Mucosa of descending colon (tissue), 3 donors: ENCODE measurements around the gene ASPG. TPM values are rescaled to one million over a fixed set of nuclear protein-coding genes. Genes with fewer than 3 reads are reported as not detected.

ENCODE experiments used
- ATAC-seq: fragments of 200-7000 bp; cut with Tn5 transposase; one replicate; pipeline ENCODE4 v1.9.1; 2020; ENCODE audit warnings: mild to moderate bottlenecking, moderate library complexity
- DNase-seq, 3 donors: peaks; one replicate each; pipeline ENCODE4 v3.0.0-alpha.2; 2020
- H3K36me3 ChIP-seq: fragments of 200-600 bp; one replicate; pipeline ENCODE4 v1.8.0; 2021; ENCODE audit warnings: low read depth, mild to moderate bottlenecking
- H3K4me1 ChIP-seq: fragments of 200-600 bp; one replicate; pipeline ENCODE4 v1.8.0; 2021; ENCODE audit warnings: low read depth, mild to moderate bottlenecking
- H3K4me3 ChIP-seq: fragments of 200-600 bp; one replicate; pipeline ENCODE4 v1.8.0; 2021; ENCODE audit warnings: mild to moderate bottlenecking
- H3K9me3 ChIP-seq: fragments of 200-600 bp; one replicate; pipeline ENCODE4 v1.8.0; 2021; ENCODE audit warnings: mild to moderate bottlenecking
- intact Hi-C, 2 donors: fragments of 100-400 bp; cut with DNase I in 1 of 2; cut with micrococcal nuclease in 1 of 2; formaldehyde crosslinking; loops; one replicate each; pipeline versions ENCODE4 v1.11.0 to v1.11.1; 2022; cut with DNase I, micrococcal nuclease
- total RNA-seq, 3 donors: library from RNA; stranded (reverse); fragmentation: NEBNext Ultra II Directional in 2 of 3; extraction: Animal tissue kit (Norgen Biotek cat#: 25700) in 2 of 3; gene quantifications; one replicate each; pipeline versions ENCODE4 v1.2.1 to v1.2.4, GENCODE V29; 2021 to 2023
- TF ChIP-seq, protein P1 (sequence below): fragments of 200-600 bp; IDR thresholded peaks from one replicate; pipeline ENCODE4 v1.8.0; 2022; ENCODE audit warnings: antibody characterized with exemption, mild to moderate bottlenecking
- donor health status: DM: no; HTN: no; CAD: no; lungs with moderate emphysema.
- donor health status: DM: no; HTN: no; CAD: no.
- donor health status: DM: no; HTN: yes; CAD: no.

ASPG gene
- total RNA-seq, 3 donors from 2014 or later, result 2.1 to 15.0 (median 14.2) TPM

DNA sequence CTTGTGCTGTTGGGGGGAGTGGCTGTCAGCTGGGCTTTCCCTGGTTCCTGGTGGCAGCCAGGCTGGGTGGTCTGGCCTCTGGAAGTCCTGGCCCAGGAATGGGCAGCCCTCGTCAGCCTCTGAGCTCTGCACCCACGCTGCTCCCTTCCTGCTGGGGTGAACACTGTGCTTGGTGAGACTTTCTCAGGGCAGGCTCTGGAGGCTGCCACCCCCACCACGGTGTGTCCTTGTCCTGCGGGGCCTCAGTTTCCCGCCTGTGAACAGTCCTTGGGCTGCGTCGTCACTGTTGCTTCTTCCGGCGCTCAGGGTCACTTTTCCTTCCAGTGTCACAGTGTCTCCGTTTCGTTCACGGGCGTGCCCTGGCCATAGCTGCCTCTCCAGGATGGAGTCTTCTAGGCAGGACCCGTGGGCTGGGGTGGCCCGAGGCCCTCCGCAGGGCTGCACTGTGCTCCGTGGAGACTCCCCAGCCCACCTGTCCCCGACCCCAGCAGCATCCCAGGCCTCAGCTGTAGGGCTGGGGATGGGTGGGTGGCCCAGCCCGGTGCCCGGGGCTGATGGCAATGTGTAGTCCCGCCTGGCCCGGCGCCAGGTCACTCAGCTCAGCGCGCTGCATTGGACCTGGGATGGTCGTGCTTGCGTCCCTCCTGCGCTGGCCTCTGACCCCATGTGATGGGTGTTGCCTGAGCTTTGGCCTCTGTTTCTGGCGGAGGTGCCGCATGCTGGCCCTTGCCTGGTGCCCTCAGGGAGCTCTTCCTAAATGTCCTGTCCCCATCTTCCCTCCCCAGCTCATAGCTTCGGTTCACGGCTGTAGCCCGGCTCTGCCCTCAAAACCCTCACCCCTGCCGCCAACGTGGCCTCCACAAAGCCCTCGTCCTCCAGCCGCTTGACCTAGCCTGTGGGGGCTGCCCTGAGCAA is 59.7 kb downstream of the ASPG start:
- peaks cover under 1% of the 10 kb centered on the region for H3K4me1 ChIP-seq
- H3K4me3 ChIP-seq, result no peak overlapping the region
- H3K9me3 ChIP-seq, result no peaks in the 10 kb centered on the region
- no peaks in the 10 kb centered on the region for H3K36me3 ChIP-seq
- TF ChIP-seq, protein P1, sequence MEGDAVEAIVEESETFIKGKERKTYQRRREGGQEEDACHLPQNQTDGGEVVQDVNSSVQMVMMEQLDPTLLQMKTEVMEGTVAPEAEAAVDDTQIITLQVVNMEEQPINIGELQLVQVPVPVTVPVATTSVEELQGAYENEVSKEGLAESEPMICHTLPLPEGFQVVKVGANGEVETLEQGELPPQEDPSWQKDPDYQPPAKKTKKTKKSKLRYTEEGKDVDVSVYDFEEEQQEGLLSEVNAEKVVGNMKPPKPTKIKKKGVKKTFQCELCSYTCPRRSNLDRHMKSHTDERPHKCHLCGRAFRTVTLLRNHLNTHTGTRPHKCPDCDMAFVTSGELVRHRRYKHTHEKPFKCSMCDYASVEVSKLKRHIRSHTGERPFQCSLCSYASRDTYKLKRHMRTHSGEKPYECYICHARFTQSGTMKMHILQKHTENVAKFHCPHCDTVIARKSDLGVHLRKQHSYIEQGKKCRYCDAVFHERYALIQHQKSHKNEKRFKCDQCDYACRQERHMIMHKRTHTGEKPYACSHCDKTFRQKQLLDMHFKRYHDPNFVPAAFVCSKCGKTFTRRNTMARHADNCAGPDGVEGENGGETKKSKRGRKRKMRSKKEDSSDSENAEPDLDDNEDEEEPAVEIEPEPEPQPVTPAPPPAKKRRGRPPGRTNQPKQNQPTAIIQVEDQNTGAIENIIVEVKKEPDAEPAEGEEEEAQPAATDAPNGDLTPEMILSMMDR, result no peak
- intact Hi-C loops, result no loop called here
- peak in 2 of 3 donors; percentile 22 to 42 for DNase-seq
- no peak for ATAC-seq

DNA sequence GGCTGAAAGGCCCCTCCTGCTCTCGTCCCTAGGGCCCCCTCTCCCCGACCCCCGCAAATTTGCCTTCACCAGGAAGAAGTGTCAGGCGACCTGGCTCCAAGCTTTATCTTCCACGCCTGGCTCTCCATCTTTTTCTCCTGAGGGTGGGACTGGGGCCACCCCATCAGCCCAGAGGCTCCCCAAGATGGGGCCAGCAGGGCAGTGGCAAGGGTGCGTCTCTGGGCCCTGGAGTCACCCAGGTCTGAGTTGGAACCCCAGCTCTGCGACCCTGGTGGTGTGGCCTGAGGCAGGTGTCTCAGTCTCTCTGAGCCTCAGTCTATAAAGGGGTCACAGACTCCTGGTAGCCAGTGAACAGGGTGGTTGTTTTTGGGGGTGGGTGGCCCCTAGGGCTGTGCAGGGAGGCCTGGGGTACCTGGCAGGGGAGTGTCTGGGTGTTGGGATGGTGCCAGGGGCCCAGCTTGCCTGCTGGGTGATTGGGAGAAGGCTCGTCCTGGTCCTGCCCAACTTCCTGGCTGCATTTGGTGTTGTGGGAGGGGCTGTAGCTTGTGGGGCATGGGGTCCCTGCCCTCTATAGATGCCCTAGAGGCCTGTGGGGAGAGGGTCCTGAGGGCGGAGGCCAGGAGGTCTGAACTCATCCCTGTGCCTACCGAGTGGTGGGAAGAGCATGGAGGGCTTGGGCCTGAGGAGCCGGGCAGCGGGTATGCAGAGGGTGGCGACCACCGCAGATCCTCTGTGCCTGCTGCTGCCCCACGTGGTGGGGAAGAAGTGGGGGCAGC is 60.5 kb downstream of the ASPG start:
- no peaks in the 10 kb centered on the region for H3K4me1 ChIP-seq
- H3K9me3 ChIP-seq, result no peaks in the 10 kb centered on the region
- no peak overlapping the region for H3K4me3 ChIP-seq
- no peak for ATAC-seq
- intact Hi-C loops, result no loop called here
- TF ChIP-seq, protein P1, result no peak
- H3K36me3 ChIP-seq, result no peaks in the 10 kb centered on the region
- peak in 2 of 3 donors; percentile 9 to 27 for DNase-seq

DNA sequence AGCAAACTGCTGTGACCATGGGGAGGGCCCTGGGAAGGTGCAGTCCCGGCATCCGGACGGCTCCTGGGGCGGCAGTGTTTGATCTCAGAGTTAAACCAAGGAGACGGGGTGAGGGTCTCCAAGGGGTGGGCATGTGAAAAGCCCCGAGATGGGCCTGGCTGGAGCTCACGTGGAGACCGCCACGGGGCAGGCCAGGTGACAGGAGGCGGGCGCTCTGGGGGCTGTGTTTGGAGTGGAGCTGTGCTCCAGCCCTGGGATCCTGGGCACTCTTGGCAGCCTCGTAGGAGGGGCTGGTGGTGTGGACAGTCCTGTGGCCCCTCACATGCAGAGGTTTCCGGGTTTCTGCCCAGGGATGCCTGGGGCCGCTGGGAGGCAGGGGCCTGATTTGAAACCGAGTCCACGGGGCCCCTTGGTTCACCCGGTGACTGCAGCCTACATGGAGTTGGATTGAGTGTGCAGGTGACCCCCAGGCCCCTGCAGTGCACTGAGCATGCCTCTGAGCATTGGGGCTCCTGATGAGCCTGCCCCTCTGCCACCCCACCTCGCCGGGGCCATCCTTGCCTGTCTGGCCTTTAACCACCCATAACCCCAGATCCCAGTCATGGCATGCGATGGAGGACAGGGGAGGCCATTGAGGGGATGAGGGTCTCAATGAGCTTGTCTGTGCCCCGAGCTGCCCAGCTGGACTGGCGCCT is 61.3 kb downstream of the ASPG start:
- peak in 2 of 3 donors; percentile 13 to 33 for DNase-seq
- H3K36me3 ChIP-seq, result no peaks in the 10 kb centered on the region
- no peak overlapping the region for H3K4me3 ChIP-seq
- intact Hi-C loops, result no loop called here
- TF ChIP-seq, protein P1, result no peak
- H3K9me3 ChIP-seq, result no peaks in the 10 kb centered on the region
- H3K4me1 ChIP-seq, result no peaks in the 10 kb centered on the region
- ATAC-seq, result no peak

DNA sequence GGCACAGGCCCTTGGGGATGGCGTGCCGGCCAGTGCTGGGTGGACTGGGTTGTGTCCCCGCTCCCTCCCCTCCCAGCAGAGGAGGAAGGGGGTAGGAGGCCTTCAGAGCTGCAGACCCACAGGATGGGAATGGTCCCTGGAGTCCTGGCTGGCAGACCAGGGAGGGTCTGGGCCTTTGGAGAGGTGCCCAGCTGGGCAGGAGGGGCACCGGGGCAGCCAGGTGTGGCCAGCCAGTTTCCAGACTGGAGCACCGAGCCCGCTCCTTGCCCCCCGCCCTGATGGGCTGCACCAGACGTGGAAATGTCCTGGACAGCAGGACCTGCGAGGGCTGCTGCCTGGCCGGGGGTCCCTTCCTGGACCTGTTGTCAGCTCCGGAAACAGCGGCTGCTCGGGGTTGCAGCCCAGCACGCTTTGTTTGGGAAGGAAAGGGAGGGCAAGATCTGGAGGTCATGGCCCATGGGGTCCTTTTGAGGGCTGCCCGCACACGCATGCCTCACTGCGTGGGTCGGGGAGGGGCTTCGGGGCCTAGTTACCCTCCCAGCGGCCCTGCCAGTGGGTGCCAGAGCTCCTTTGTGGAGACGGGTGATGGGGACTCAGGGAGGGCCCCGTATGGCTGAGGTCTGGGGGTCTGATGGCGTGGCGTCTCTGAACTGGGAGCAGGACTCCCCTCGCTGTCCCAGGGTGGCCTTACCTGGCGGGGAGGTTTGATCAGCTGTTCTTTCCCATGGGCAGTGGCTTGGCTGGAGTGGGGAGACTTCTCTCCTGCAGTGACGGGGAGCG is 62.0 kb downstream of the ASPG start:
- no peak for ATAC-seq
- intact Hi-C loops, result no loop called here
- Histone ChIP-seq H3K36me3 (no peaks in the 10 kb centered on the region), H3K9me3 (no peaks in the 10 kb centered on the region), H3K4me1 (no peaks in the 10 kb centered on the region), H3K4me3 (no peak overlapping the region)
- DNase-seq, result peak in 2 of 3 donors; percentile 22 to 39
- TF ChIP-seq, protein P1, result no peak
